Suprapubic skin (tissue), 4 donors: Measurements from ENCODE around the gene PYDC2.

ENCODE experiments used
- CTCF ChIP-seq, 2 donors: fragments of 200-600 bp in 1 of 2; fragments of 450-650 bp in 1 of 2; sonication (generic) in 1 of 2; IDR thresholded peaks; one replicate each; pipeline ENCODE4 v1.5.1; 2016 to 2019; ENCODE audit warnings: antibody characterized with exemption in 2 of 2, mild to moderate bottlenecking in 1 of 2, moderate library complexity in 1 of 2
- EP300 ChIP-seq: sonication (generic); formaldehyde crosslinking; IDR thresholded peaks from one replicate; pipeline ENCODE4 v1.6.1; 2017; ENCODE audit warnings: antibody characterized with exemption
- POLR2A ChIP-seq, 2 donors: fragments of 450-650 bp; IDR thresholded peaks; one replicate each; pipeline ENCODE4 v1.6.1; 2017; ENCODE audit warnings: antibody characterized with exemption in 2 of 2, mild to moderate bottlenecking in 2 of 2, moderate library complexity in 2 of 2
- POLR2AphosphoS5 ChIP-seq, 3 donors: sonication (generic); formaldehyde crosslinking; IDR thresholded peaks; one replicate each; pipeline ENCODE4 v1.6.1; 2017; ENCODE audit warnings: antibody characterized with exemption in 3 of 3

GRCh38 chr3:191438150-191438814, 22.7 kb upstream of the PYDC2 start:
- no peak for TF ChIP-seq CTCF (IDR thresholded peaks at IDR 0.05)
- no peak for TF ChIP-seq POLR2A (IDR thresholded peaks at IDR 0.05)
- TF ChIP-seq POLR2AphosphoS5 (IDR thresholded peaks at IDR 0.05) = no peak
- no peak for TF ChIP-seq EP300
